GM19025 (cell line): Measurements from ENCODE around the gene UBALD2.
"Not testable (repeated sequence)": the region's sequence is repeated elsewhere in the genome, so short reads cannot be mapped to it uniquely, and the experiment has no call there.

Experiments
- ATAC-seq: cut with Tn5 transposase; IDR thresholded peaks from one replicate; pipeline ENCODE4 v1.9.1; 2021; ENCODE audit warnings: mild to moderate bottlenecking, low read depth, moderate library complexity; ENCODE audit not compliant: unreplicated experiment

UBALD2 gene

DNA sequence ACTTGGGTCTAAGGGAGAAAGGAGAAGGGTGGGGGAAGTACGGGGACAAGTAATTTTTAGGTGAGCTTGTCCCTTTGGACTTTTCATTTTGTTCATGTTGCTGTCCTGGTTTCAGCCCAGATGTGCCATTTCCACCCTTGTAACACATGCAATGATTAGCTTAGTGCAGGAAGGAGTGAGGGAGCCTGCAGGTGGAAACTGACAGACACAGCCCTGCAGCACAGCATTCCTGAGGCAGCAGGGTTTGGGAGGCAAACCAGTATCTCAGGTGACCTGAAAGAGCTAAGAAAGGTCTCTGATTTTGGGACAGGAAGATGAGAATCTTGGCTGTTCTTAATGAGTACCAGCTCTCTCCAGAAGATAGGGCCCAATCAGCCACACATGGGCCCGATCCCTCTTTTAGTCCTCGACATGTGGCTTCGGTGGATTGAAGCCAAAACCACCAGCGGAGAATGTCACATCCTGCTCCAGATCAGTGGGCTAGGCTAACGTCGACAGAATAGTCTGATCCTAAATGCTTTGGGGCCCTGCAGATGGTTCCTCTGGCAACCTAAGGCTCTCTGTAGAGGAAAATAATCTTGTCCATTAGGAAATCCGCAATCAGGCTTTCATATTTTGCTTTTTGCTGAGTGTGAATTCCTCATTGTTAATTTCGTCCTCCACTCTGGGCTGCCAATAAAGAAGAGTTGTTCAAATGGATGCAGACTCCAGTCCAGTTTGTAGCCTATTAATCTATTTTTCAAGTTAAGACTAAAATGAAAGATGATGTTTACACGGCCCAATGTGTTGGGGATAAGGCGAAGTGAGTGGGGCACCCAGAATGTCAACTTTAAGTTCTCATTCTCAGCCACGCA lies 21.1 kb upstream of the UBALD2 start:
- ATAC-seq = no peak

DNA sequence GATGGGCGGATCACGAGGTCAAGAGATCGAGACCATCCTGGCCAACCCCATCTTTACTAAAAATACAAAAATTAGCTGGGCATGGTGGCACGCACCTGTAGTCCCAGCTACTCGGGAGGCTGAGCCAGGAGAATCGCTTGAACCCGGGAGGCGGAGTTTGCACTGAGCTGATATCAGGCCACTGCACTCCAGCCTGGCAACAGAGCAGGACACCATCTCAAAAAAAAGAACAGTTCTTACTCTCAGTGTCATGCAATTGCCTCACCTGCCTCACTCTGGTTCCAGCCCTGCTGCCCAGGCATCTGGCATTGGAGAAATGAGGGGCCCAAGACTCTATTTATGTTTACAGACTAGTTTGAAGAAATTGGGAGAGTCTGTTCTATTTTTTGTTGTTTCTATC lies 20.4 kb upstream of the UBALD2 start:
- not testable (repeated sequence) for ATAC-seq

DNA sequence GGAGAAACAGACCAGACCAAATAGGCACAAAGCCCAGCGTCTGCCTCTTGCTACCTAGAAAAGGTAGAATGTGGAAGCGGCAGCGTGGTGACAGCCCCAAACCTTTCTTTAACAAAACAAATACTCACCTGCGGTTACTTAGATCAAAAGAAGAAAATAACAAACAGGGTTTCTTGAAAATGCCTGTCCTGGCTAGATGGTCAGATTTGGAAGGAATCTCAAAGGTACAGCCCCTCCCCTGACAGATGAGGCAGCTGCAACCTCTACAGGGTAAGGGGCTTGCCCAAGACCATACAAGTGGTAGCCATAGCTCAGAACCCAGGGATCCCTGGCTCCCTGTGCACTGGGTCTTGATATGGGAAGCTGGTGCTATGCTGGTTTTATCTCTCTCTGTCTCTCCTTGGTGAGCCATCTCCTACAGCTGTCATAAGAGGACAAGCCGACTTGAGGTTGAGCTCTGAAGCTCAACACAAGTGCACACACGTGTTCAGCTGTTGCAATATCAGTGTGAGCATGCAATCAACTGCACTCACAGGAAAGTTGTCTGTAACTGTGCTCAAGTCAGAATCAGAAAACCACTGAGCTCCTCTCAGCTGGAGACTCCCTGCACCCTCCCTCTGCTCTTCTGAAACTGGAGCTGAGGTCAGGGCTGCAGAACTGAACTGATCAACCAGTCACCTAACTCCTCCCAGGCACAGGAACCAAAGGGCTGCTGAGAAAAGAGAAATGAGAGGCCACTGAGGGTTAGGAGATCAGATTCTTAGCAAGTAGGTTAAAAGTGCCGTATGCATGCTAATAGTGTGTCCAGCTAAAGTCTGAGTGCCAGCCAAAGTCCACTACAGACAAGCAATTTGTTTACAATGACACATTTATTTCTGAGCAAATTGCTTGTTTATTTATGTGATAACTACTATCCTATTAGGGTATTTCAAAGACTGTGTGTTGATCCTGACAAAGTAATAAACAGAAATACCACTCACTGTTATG lies 18.8 kb upstream of the UBALD2 start:
- peak; percentile 96 for ATAC-seq

DNA sequence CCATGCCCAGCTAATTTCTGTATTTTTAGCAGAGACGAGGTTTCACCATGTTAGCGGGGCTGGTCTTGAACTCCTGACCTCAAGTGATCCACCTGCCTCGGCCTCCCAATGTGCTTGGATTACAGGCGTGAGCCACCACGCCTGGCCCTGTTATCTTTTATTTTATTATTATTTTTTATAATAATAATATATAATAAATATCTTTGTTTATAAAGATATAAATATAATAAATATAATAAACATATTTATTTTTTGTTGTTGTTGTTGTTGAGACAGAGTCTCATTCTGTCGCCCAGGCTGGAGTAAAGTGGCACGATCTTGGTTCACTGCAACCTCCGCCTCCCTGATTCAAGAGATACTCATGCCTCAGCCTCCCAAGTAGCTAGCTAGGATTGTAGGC lies 17.8 kb upstream of the UBALD2 start:
- ATAC-seq = no peak

DNA sequence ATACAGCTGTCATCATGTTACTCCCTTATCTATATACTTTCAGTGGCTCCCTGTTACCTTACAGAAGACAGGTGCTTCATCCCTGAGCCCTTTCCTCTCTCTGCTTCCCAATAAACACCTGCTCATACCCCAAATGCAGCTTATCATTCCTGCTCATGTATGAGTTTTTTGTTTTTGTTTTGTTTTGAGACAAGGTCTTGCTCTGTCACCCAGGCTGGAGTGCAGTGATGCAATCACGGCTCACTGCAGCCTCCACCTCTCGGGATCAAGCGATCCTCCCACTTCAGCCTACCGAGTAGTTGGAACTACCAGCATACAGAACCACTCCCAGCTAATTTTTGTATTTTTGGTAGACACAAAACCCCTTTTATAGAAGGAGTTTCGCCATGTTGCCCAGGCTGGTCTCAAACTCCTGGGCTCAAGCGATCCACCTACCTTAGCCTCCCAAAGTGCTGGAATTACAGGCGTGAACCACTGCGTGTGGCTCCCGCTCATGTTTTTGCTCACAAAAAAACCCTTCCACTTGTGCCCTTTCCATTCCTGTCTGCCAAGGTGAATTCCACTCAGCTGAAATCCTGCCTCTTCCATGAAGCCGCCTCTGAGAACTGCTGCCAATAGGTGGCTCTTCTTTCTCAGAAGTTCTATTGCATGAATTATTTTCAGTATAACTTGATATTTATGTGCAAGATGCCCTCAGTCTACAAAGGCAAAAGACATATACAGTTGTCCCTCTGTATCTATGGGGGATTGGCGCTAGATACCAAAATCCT lies 16.9 kb upstream of the UBALD2 start:
- ATAC-seq = no peak

DNA sequence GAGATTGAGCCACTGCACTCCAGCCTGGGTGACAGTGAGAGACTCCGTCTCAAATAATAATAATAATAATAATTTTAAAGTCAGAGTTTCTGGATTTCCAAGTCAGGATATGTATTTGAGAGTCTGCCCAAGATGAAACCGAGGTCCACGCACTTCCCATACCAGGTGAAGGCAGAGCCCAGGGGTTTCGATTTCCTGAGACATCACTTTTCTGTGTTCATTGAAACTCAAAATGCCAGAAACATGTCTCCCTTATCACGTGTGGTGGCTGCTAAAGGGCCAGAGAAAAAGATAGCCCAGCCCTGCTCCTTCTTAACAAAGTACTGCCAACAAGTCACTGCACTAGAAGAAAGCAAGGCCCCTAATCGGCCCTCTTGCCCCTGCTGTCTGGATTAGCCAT lies 15.0 kb upstream of the UBALD2 start:
- ATAC-seq = no peak

DNA sequence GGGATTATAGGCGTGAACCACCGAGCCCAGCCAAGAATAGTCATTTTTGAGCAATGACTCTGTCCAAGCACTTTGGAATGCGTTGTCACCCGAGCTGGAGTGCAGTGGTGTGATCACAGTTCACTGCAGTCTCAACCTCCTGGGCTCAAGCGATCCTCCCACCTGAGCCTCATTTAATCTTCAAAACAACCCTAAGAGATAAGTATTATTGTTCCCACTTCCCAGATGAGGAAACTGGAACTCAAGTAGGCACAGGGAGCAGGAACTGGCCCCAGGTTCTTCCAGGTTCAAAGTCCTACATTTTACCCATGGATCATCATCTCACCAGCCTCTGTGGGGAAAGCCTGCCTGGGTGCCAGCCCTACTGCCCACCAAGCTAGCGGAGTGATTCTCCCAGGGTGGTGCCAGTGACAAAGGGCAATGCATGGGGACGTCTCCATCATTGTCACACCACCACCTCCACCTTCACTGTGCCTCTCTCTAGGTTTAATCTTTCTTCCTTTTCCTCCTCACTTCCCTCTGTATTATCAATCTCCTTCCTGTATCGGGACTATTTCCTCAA lies 13.6 kb upstream of the UBALD2 start:
- ATAC-seq = no peak

DNA sequence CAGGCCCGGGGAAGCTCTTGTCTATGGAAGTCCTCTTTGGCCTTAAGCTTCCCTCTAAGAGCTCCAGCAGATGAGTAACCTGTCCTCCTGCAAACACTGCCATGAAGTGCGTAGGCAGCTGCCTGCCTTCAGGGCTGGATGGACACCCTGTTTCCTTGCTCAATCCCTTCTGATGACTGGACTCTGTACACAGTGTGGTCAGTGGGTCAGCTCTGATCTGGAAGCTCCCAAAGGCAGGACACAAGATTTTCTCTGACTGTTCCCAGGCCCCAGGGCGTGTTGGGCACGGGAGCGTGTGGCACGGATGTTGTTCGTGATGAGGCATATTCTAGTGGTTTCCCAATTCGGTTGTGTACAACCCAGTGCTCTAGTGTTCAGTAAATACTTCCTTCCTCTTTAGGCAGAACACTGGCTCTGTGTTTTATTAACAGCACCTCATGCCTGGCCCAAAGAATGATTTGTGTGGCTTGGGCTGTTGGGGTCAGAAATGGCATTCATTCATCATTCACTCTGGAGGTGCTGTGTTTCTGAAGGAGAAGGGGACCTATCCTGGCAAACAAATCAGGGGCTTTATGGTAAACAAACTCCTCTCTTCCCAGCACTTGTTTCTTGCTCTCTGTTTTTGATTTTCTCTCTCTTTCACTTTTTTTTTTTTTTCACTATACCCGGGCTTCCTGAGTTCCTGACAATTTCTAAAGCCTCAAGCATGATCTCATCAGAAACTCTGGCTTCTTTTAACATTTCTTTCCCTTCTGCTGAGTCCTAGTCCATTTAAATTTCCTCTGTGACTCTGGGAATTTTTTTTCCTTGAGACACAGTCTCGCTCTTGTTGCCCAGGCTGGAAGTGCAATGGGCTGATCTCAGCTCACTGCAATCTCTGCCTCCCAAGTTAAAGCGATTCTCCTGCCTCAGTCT lies 12.9 kb upstream of the UBALD2 start:
- no peak for ATAC-seq

DNA sequence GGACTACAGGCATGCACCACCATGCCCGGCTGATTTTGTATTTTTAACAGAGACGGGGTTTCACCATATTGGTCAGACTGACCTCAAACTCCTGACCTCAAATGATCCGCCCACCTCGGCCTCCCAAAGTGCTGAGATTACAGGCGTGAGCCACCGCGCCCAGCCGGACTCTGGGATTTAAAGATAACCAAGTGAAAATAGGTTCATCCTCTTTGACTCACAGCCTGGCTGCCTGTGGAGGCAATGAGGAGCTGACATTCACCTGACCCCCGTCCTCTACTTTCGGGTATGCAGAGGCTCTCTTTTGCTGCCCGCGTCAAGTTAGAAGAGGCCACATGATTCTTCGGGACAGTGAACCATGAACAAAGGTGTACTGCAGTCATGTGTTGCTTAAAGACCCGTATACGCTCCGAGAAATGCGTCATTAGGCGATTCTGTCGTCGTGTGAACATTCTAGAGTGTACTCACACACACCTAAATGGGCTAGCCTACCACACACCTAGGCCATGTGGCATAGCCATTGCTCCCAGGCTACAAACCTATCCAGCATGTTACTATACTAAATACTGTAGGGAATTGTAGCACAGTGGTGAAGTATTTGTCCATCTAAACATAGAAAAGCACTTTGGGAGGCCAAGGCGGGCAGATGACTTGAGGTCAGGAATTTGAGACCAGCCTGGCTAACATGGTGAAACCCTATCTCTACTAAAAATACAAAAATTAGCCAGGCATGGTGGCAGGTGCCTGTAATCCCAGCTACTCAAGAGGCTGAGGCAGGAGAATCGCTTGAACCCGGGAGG lies 12.0 kb upstream of the UBALD2 start:
- ATAC-seq = not testable (repeated sequence)

DNA sequence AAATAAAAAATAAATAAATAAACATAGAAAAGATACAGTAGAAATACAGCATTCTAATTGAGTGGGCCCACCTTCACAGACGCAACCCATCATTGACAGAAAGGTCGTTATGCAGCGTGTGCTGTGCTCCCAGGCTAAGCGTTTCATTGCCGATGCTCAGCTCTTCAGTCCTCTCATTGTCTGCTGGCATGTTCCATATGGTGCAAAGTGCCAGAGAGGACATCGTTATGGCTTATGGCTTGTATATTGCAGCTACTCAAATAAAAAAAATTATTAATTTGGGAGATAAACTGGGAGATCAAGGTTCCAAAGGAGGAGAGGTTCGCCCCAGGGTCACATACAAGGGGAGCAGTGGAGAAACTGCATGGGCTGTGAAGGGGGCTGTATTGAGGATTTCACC lies 11.3 kb upstream of the UBALD2 start:
- ATAC-seq = no peak

DNA sequence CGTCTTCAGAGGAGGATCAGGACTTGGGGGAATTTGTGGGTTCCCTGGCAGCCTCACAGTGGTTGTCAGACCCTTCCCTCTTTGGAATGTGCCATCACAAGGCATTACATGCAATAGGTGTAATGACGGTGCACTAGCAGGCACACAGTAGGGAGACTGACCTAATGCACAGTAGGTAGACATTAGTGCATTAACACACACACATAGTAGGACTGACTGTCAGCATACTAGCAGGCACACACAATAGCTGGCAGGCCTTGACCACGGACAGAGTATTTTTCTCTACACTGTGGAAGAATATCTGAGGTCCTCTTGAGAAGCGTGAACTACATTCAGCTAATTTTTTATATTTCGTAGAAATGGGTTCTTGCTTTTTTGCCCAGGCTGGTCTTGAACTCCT lies 10.9 kb upstream of the UBALD2 start:
- no peak for ATAC-seq

DNA sequence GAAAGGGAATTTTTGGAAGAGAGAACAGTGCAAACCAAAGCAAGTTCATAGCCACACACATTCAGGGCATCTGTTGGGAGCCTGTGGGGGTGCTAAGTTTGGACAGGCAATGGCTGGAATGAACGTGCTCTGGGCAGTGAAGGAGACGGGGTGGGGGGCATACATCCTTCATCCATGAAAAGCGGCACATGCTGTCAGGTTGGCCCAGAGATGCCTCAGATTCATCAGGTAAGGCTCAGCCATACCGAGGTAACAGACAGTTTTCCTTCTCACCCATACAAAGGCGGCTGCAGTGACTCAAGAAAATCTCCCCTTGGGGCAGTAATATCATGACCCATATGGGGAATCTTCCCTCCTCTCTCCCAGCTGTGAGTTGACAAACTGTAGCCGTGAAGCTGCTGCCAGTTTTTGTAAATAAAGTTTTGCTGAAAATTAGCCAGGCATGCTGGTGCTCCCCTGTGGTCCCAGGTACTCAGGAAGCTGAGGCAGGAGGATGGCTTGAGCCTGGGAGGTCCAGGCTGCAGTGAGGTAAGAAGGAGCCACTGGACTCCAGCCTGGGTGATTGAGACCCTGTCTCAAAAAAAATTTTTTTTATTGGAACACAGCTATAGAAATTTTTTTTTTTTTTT lies 9.2 kb upstream of the UBALD2 start:
- ATAC-seq = no peak

DNA sequence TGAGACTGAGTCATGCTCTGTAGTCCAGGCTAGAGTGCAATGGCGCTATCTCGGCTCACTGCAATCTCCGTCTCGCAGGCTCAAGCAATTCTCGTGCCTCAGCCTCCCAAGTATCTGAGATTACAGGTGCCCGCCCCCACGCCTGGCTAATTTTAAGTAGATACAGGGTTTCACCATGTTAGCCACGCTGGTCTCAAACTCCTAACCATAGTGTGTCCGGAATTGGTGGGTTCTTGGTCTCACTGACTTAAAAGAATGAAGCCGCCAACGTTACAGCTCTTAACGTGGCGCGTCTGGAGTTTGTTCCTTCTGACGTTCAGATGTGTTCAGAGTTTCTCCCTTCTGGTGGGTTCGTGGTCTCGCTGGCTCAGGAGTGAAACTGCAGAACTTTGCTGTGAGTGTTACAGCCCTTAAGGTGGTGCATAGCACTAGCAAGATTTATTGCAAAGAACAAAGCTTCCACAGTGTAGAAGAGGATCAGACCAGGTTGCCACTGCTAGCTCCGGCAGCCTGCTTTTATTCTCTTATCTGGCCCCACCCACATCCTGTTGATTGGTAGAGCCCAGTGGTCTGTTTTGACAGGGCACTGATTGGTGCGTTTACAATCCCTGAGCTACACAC lies 8.6 kb upstream of the UBALD2 start:
- ATAC-seq = not testable (repeated sequence)

DNA sequence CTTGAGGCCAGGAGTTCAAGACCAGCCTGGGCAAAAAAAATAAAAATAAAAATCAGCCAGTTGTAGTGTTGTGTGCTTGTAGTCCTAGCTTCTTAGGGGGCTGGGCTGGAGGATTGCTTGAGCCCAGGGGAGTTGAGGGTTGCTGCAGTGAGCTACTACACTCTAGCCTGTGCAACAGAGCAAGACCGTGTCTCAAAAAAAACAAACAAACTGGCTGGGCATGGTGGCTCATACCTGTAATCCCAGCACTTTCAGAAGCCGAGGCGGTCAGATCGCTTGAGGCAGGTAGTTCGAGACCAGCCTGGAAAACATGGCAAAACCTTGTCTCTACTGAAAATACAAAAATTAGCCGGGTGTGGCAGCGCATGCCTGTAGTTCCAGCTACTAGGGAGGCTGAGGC lies 4.9 kb upstream of the UBALD2 start:
- no peak for ATAC-seq

DNA sequence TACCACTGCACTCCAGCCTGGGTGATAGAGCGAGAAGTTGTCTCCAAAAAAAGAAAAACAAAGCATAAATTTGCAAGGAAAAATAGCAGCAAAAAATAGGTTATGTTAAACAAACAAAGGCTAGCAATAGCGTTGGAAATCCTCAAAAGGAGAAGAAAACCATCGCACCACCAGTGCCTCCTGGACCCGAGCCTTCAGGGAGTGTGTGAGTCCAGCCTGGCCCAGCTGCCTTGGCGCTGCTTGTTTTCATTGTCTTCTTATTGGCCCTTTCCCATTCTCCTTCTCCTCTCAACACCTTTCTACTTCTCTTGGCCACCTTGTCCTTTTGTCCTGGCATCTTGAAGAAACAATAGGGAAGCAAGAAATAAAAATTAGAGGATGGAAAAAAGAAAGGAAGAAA lies 4.5 kb upstream of the UBALD2 start:
- ATAC-seq = no peak

DNA sequence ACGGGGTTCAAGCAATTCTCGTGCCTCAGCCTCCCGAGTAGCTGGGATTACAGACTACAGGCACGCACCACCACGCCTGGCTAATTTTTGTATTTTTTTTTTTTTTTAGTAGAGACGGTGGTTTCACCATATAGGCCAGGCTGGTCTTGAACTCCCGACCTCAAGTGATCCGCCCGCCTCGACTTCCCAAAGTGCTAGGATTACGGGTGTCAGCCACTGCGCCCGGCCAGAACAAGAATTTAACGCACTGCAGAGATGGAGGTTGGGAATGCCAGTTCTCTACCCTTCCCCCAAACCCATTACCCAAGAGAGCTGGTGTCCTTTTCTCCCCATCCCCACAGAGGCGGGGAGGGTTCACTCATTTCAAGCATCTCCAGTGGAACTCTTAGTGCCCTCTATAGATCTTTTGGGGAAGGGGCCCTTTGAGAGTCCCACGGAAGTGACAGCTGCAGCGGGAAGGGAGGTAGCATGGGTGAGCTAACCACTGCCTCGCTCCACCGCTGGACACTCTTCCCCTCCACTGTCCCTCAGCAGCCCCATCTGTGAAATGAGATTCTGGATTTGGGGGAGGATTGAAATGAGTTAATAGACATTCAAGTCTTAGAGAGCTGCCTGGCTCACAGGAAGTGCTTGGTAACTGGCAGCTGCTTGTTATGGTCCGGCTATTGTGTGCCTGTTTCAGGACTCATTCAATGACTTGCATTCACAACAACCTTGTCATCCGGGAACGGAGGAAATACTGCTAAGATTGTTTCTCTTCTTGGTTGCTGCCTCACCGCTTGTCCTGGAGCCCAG lies 3.5 kb upstream of the UBALD2 start:
- ATAC-seq = no peak
